Dedifferentiated amniotic fluid mesenchymal stem cell (primary cell): ENCODE results near the gene SEMA6A.

ENCODE experiments used
- DNase-seq: peaks from one replicate; pipeline ENCODE4 v3.0.0-alpha.2; 2016; ENCODE audit errors: extremely low spot score

Gene SEMA6A

GRCh38 chr5:116409591-116410296 is 164.9 kb downstream of the SEMA6A start:
- DNase-seq: no peak

DNA sequence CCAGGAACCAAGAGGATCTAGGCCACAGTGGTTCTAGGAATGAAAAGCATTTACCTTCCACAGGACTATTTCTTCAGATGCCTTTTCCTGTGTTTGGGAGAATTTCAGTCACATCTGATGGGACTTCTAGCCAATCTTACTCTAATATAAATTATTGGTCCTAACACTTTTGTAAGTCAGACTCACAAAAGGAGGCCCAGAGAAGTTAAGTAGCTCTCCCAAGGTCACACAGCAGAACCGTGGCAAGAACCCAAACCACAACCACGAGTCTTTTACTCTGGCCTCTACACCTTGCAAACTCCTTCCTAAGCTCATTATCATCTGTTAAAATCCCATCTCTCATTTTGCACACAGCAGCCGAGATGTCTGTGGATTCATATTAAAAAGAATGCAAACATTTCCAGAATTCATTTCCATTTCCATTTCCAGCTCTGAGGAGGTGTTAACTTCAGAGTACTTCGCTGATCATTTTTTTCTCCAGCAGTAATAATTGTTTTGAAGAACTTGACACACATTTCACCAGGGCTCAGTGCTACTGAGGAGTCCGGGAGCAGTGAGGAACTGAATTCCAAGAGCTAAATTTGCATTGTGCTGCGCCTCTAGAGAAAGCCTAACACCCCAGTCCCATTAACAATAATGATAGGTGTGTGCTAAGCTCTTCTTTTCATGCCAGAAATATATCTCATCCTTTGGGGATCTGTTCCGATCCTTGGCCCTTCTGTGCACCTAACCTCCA is 168.1 kb downstream of the SEMA6A start:
- DNase-seq: no peak

GRCh38 chr5:116404792-116405191 is 169.8 kb downstream of the SEMA6A start:
- no peak for DNase-seq

GRCh38 chr5:116404016-116404415 is 170.6 kb downstream of the SEMA6A start:
- no peak for DNase-seq

DNA sequence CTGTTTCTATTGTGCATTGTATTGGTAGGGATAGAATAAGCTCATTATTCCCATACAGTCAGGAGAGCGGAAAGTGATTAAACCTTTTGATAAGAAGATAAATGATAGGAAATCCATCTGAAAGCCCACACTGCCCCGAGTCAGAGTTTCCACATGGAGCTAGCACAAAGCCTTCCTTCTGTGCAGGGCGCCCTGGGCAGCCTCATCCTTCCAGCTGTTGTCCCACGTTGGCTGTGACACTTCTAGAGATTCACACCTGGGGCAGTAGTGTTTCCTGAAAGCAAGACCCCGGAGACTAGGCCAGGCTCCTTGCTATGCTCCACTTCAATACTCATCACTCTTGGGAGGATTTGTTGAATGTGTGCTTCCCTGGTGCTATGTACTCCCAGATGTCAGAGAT is 172.4 kb downstream of the SEMA6A start:
- no peak for DNase-seq

- no peak for DNase-seq
These were observed 173.0 kb downstream of the SEMA6A start for GRCh38 chr5:116401576-116401975.

GRCh38 chr5:116396476-116397099 is 178.0 kb downstream of the SEMA6A start:
- no peak for DNase-seq

- no peak for DNase-seq
These were observed 178.9 kb downstream of the SEMA6A start for GRCh38 chr5:116395631-116396203.

GRCh38 chr5:116395226-116395625 is 179.4 kb downstream of the SEMA6A start:
- DNase-seq: no peak

DNA sequence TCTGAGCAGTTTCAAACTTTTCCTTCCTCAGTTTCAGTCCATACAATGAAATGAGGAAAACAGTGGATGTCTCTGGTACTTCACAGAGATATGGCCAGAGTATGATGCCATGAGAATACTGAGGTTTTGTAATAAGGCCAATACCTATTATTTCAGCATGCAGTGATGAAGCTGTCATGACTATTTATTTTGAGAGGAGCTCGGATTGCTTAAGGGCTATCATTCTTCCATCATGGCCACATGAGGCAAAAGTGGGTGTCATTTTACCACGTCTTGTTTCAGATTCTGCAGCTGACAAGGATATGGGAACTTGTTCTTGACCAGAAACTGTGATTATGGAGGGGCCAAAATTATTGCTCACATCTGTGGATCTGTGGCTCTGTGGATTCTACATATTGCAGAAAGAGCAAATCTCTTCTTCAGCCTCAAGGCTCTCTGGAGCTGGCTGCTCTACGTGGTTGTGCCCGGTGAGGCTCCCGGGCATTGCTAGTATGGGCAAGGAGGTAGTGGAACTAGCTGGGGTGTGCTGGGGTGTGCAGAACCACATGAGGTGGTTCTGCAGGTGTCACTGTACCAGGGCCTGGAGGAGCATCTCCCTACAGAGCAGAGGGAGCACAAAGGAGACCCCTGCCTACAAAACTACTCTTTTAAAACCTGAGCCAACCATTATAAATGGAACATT is 180.3 kb downstream of the SEMA6A start:
- no peak for DNase-seq
